Prostate gland (tissue), 2 donors: Measurements from ENCODE around the gene TMEM86A.

Experiments
- CTCF ChIP-seq, 4 experiments: fragments of 200-600 bp in 2 of 4; fragments of 450-650 bp in 2 of 4; sonication (generic) in 2 of 4; IDR thresholded peaks; 1 replicate in 3 of 4; 2 replicates in 1 of 4; pipeline ENCODE4 v1.5.1; 2016 to 2019; ENCODE audit warnings: antibody characterized with exemption in 4 of 4, mild to moderate bottlenecking in 2 of 4, moderate library complexity in 2 of 4
- POLR2A ChIP-seq: fragments of 450-650 bp; IDR thresholded peaks from one replicate; pipeline ENCODE4 v1.6.1; 2016; ENCODE audit warnings: antibody characterized with exemption, mild to moderate bottlenecking

- TF ChIP-seq POLR2A = no peak
- TF ChIP-seq CTCF (IDR thresholded peaks at IDR 0.05) = no peak
These were observed 3.1 kb downstream of the TMEM86A start for GRCh38 chr11:18701614-18702216.
